AG10803 (cell line): ENCODE data around the gene CAMK1G.

Experiments used
- DNase-seq: peaks from one replicate; pipeline ENCODE4 v3.0.0; 2010; ENCODE audit warnings: low read depth
- H3K4me3 ChIP-seq: 2 replicates; pipeline ENCODE4 v1.5.1; 2011; ENCODE audit warnings: mild to moderate bottlenecking, low read length, control low read depth
- CTCF ChIP-seq: conservative IDR thresholded peaks from 2 replicates; pipeline ENCODE4 v1.5.1; 2011; ENCODE audit warnings: mild to moderate bottlenecking, low read length, control low read depth, inconsistent platforms

Gene CAMK1G

GRCh38 chr1:209545423-209545822, 38.1 kb upstream of the CAMK1G start:
- H3K4me3 ChIP-seq: no peak overlapping the region
- no peak for TF ChIP-seq CTCF
- DNase-seq: no peak

DNA sequence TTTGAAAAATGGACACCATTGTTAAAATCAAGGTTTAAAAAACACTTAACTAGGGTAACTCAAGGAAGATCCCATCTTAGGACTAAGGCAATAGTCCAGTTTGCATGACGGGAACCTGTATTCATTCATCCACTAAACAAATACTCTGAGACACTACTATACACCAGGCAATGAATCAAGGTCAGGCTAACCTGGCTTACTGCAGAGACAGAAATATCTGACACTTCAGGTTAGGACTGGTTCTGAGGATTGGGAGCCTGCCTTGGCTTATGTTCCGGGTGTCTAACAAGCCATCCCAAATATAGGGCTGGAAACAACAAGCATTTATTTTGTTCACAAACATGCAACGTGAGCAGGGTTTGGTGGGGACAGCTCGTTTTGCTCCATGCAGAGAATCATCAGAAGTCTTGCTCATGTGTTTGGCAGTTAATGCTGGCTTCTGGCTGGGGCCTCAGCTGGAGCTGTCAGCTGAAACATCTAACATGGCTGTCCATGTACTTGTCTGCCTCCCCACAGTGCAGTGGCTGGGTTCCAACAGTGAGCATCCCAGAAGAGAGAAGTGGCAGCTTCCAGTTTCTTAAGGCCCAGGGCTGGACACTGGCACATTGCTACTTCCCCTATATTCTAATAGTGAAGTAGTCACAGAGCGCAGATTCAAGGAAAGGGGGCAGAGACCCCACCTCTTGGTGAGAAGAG, 37.0 kb upstream of the CAMK1G start:
- no peak for DNase-seq
- H3K4me3 ChIP-seq: no peak overlapping the region
- no peak for TF ChIP-seq CTCF

DNA sequence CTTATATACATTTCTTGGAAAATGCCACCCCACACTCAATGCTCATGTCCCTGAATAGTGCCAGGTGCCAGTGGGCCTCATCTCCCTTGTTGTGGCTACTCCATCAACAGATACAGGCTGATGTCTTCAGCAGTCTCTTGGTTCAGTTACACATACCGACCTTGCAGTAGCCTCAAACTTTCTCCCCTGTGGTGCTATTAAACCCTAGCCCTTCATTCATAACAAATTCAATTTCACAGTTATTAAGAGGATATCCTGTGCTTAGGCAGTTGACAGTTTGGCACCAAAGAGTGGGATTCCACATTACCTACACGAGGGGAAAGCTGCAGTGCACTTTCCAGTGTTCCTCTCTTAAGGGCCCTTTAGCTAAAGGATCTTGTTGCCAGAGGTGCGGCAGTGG, 35.9 kb upstream of the CAMK1G start:
- no peak for TF ChIP-seq CTCF
- no peak for DNase-seq
- H3K4me3 ChIP-seq: no peak overlapping the region

- DNase-seq: no peak
- H3K4me3 ChIP-seq: no peak overlapping the region
- TF ChIP-seq CTCF: no peak
Observed at GRCh38 chr1:209549443-209550205, 33.9 kb upstream of the CAMK1G start.

- TF ChIP-seq CTCF: no peak
- no peak for DNase-seq
- H3K4me3 ChIP-seq: no peak overlapping the region
Observed at GRCh38 chr1:209550519-209550918, 33.0 kb upstream of the CAMK1G start.

DNA sequence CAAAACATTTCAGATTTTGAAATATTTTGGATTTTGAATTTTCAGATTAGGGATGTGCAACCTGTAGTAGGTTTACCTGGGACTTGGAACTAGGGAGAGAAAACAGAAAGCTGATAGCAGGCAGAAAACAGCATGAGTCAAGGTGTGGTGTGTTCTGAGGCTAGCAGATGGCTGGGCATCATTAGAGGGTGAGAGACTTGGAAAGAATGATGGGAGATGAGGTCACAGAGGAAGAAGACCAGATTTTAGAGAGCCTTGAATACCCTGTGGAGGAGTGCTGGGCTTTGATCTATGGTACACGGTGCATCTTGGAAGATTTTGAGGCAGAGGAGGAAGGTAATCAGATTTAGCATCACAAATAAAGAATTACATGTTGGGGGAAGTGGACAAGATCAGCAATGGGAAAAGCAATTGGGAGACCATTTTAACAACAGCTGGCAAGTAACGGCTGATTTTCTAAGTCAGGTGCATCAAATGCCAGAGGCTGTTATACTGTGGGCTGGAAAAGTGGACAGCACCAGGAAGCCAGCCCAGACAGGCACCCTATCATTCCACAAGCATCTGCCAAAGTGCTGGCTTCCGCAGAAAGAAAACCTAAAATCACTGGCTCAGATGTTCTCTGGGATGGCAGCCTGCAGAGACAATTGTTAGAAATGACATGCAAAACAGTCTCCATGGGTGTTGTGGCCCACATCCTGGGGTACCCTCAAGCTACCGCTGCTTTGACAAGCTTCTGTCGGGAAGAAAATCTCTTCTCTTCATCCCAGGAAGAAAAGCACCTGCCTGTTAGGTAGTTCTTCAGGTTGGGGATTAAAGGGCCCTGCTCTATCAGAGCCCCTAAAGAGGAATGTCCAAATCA, 30.9 kb upstream of the CAMK1G start:
- DNase-seq: no peak
- TF ChIP-seq CTCF: no peak
- no peak overlapping the region for H3K4me3 ChIP-seq
